HepG2 (cell line): ENCODE measurements around the gene MTCH1.
"Not testable (repeated sequence)": the region's sequence is repeated elsewhere in the genome, so short reads cannot be mapped to it uniquely, and the experiment has no call there.

Experiments used
- CBX2 ChIP-seq, 2 experiments: fragments of 200-600 bp in 1 of 2; sonication (generic); formaldehyde crosslinking in 1 of 2; IDR thresholded peaks; 2 replicates each; pipeline versions ENCODE4 v1.7.0 to v1.8.1; 2018 to 2022; ENCODE audit warnings: low read depth in 2 of 2, low read length in 1 of 2, mild to moderate bottlenecking in 1 of 2, missing genetic modification reagents in 1 of 2
- CTCF ChIP-seq: sonication (generic); formaldehyde crosslinking; IDR thresholded peaks from 2 replicates; pipeline ENCODE4 v1.5.0; 2020; ENCODE audit warnings: mild to moderate bottlenecking, missing genetic modification reagents, moderate library complexity
- KLF11 ChIP-seq: IDR thresholded peaks from 2 replicates; pipeline ENCODE4 v1.6.1; 2016; ENCODE audit warnings: missing compliant biosample characterization
- LRRFIP1 ChIP-seq: sonication (generic); formaldehyde crosslinking; conservative IDR thresholded peaks from 2 replicates; pipeline ENCODE4 v1.4.0; 2020; ENCODE audit warnings: missing genetic modification reagents
- MYNN ChIP-seq: sonication (generic); formaldehyde crosslinking; IDR thresholded peaks from 2 replicates; pipeline ENCODE4 v1.4.0; 2020; ENCODE audit warnings: mild to moderate bottlenecking, low read depth, missing genetic modification reagents
- NFRKB ChIP-seq: fragments of 450-650 bp; IDR thresholded peaks from 2 replicates; pipeline ENCODE4 v1.6.1; 2017
- POLR2A ChIP-seq, 2 experiments: IDR thresholded peaks; 2 replicates each; pipeline ENCODE4 v1.6.1; 2011; ENCODE audit warnings: low read depth in 2 of 2, low read length in 2 of 2, mild to moderate bottlenecking in 1 of 2, moderate library complexity in 1 of 2; ENCODE audit not compliant: insufficient read depth in 1 of 2
- PRMT3 ChIP-seq: sonication (generic); formaldehyde crosslinking; IDR thresholded peaks from 2 replicates; pipeline ENCODE4 v1.8.1; 2022; ENCODE audit warnings: low read depth, mild to moderate bottlenecking, moderate library complexity, missing genetic modification reagents, borderline replicate concordance
- SP1 ChIP-seq, 2 experiments: fragments of 450-650 bp in 1 of 2; sonication (generic) in 1 of 2; formaldehyde crosslinking in 1 of 2; IDR thresholded peaks; 2 replicates each; pipeline versions ENCODE4 v1.4.0 to v1.6.1; 2016 to 2020; ENCODE audit warnings: missing genetic modification reagents in 1 of 2
- TCF12 ChIP-seq, 2 experiments: fragments of 450-650 bp in 1 of 2; sonication (generic) in 1 of 2; formaldehyde crosslinking in 1 of 2; IDR thresholded peaks; 2 replicates each; pipeline versions ENCODE4 v1.6.1 to v1.8.0; 2017 to 2022; ENCODE audit warnings: antibody characterized with exemption in 1 of 2, mild to moderate bottlenecking in 1 of 2, missing genetic modification reagents in 1 of 2, moderate library complexity in 1 of 2
- TCF7L2 ChIP-seq: IDR thresholded peaks from 2 replicates; pipeline ENCODE4 v1.6.1; 2011; ENCODE audit warnings: mild to moderate bottlenecking, low read depth, low read length, moderate library complexity
- ZNF264 ChIP-seq: sonication (generic); formaldehyde crosslinking; IDR thresholded peaks from 2 replicates; pipeline ENCODE4 v1.4.0; 2020; ENCODE audit warnings: missing genetic modification reagents
- ZNF761 ChIP-seq: sonication (generic); formaldehyde crosslinking; conservative IDR thresholded peaks from 2 replicates; pipeline ENCODE4 v1.4.0; 2020; ENCODE audit warnings: mild to moderate bottlenecking, missing genetic modification reagents

GRCh38 chr6:36939005-36939404 lies 47.0 kb downstream of the MTCH1 start:
- TF ChIP-seq ZNF264 (CRISPR knock-in tag); LRRFIP1 (CRISPR knock-in tag); TCF12 (IDR thresholded peaks at IDR 0.05); TCF12 (CRISPR knock-in tag; IDR thresholded peaks at IDR 0.05); CBX2 (IDR thresholded peaks at IDR 0.05; ENCODE audit: low read depth, low read length); CBX2 (CRISPR knock-in tag; IDR thresholded peaks at IDR 0.05; ENCODE audit: low read depth); CTCF; POLR2A (IDR thresholded peaks at IDR 0.05; ENCODE audit: insufficient read depth in 1 of 2, low read depth in 2 of 2, low read length in 2 of 2); SP1 (IDR thresholded peaks at IDR 0.05); SP1 (CRISPR knock-in tag; IDR thresholded peaks at IDR 0.05); NFRKB; ZNF761 (CRISPR knock-in tag); KLF11 (CRISPR knock-in tag); PRMT3 (CRISPR knock-in tag); TCF7L2; MYNN: not testable (repeated sequence)
